HG03521 (cell line): ENCODE results near the gene SHC3.

Experiments
- ATAC-seq: cut with Tn5 transposase; IDR thresholded peaks from one replicate; pipeline ENCODE4 v1.9.1; 2021; ENCODE audit warnings: mild to moderate bottlenecking, moderate library complexity; ENCODE audit not compliant: unreplicated experiment

Gene SHC3

GRCh38 chr9:88971131-88971960, 207.3 kb downstream of the SHC3 start:
- ATAC-seq, result no peak

GRCh38 chr9:88969646-88970373, 208.8 kb downstream of the SHC3 start:
- no peak for ATAC-seq

GRCh38 chr9:88968799-88969198, 209.8 kb downstream of the SHC3 start:
- ATAC-seq, result no peak

GRCh38 chr9:88966894-88967676, 211.5 kb downstream of the SHC3 start:
- ATAC-seq, result no peak

- no peak for ATAC-seq
Observed at GRCh38 chr9:88965473-88965872, 213.1 kb downstream of the SHC3 start.

GRCh38 chr9:88960632-88961031, 218.0 kb downstream of the SHC3 start:
- no peak for ATAC-seq

- no peak for ATAC-seq
Observed at GRCh38 chr9:88959727-88960469, 218.7 kb downstream of the SHC3 start.

GRCh38 chr9:88957526-88957925, 221.1 kb downstream of the SHC3 start:
- ATAC-seq, result no peak
